ENCODE results near the gene SRP68. TPM values are rescaled to one million over a fixed set of nuclear protein-coding genes. Genes with fewer than 3 reads are reported as not detected.

SRP68 gene
- total RNA-seq, 4 donors from 2014 or later = 39.8 to 74.2 (median 48.4) TPM

DNA sequence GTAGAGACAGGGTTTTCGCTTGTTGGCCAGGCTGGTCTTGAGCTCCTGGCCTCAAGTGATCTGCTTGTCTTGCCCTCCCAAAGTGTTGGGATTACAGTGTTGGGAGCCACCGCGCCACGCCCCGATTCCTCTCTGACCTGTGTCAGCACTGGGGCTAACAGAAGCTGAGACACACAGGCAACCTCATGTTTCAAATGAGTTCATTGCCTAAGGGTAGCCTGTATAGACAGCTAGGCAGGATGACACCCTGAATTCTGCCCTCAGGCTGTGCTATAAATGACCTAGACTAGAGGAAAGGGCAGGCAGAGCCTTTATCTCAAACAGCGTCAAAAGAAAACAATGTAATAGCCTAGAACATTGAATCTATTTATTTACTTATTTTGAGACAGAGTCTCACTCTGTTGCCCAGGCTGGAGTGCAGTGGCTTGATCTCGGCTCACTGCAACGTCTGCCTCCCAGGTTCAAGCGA lies 74.0 kb downstream of the SRP68 start:
- TF ChIP-seq, protein P1, sequence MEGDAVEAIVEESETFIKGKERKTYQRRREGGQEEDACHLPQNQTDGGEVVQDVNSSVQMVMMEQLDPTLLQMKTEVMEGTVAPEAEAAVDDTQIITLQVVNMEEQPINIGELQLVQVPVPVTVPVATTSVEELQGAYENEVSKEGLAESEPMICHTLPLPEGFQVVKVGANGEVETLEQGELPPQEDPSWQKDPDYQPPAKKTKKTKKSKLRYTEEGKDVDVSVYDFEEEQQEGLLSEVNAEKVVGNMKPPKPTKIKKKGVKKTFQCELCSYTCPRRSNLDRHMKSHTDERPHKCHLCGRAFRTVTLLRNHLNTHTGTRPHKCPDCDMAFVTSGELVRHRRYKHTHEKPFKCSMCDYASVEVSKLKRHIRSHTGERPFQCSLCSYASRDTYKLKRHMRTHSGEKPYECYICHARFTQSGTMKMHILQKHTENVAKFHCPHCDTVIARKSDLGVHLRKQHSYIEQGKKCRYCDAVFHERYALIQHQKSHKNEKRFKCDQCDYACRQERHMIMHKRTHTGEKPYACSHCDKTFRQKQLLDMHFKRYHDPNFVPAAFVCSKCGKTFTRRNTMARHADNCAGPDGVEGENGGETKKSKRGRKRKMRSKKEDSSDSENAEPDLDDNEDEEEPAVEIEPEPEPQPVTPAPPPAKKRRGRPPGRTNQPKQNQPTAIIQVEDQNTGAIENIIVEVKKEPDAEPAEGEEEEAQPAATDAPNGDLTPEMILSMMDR (IDR thresholded peaks at IDR 0.05; ENCODE audit: low read depth) = no peak

DNA sequence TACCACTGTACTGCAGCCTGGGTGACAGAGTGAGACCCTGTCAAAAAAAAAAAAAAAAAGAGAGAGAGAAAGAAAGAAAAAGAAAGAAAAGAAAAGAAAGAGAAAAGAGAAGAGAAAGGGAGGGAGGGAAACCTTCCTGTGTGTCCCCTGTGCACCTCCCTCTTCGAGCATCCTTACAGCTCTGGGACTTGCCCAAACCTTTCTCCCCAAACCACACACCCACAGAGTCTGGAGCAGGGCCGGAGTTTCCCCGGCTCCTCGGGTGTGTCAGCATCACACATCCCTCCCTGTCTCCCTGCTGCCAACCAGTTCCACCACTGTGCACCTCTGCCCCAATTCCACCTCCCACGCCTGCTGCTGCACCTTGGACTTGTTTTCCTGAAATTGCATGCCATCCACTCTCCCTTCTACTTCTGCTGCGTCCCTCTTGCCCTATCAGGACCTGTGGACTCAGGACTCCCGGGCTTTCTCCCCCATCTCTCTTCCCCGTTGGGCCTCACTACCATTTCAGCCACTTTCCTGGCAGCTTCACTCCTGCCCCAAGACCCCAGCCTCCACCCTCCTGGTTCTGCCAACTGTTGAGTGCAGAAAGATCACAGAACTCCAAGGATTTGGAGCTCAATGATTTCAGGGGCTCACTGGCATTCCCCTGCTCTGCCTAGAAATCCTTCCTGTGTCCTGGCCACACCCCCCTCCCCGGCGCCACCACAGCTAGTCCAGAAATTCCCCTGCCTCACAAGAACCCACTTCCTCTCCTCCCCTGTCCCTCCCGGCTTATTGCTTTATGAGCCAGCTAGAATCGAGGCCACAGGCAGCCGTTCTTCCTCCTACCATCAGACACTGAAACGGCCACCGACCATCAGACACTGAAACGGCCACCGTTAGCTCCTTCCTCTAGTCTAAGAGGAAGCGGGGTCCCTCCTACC lies 75.4 kb downstream of the SRP68 start:
- TF ChIP-seq, protein P1 (IDR thresholded peaks at IDR 0.05; ENCODE audit: low read depth) = no peak

DNA sequence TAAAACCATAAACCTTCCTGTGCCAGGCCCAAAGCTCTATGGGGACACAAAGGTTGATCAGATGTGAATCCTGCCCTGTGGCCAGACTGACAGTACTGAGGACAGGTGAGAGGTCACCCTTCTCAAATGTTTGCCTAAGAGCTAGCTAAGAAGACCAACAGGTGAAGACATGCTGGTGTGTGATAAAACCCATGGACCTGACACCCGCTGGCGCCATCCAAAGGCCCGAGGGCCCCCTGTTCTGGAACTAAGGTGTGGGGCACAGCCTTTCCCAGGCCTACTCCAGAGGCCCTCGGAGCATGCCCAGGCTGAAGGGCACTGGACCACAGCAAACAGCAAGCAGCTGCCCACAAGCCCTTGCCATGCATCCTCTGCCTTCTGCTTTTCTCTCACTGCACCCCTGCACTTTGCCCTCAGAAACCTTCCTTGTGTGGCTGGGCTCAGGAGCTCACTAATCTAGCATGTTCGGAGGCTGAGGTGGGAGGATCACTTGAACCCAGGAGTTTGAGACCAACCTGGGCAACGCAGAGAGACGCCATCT lies 76.9 kb downstream of the SRP68 start:
- TF ChIP-seq, protein P1 (IDR thresholded peaks at IDR 0.05; ENCODE audit: low read depth) = no peak

DNA sequence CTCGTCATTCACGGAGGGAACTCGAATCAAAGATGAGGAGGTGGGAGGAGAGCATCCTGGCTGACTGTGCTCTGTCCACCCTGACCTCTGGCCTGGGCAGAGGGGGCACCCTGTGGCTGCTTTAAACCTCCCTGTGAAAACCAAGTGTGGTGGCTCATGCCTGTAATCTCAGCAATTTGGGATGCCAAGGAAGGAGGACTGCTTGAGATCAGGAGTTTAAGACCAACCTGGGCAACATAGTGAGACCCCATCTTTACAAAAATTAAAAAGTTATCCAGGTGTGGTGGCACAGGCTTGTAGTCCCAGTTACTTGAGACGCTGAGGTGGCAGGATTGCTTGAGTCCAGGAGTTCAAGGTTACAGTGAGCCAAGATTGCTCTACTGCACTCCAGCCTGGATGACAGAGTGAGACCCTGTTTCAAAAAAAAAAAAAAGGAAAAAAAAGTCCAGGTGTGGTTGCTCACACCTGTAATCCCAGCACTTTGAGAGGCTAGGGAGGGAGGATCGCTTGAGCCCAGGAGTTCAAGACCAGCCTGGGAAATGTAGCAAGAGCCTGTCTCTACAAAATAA lies 77.4 kb downstream of the SRP68 start:
- TF ChIP-seq, protein P1 (IDR thresholded peaks at IDR 0.05; ENCODE audit: low read depth) = no peak

DNA sequence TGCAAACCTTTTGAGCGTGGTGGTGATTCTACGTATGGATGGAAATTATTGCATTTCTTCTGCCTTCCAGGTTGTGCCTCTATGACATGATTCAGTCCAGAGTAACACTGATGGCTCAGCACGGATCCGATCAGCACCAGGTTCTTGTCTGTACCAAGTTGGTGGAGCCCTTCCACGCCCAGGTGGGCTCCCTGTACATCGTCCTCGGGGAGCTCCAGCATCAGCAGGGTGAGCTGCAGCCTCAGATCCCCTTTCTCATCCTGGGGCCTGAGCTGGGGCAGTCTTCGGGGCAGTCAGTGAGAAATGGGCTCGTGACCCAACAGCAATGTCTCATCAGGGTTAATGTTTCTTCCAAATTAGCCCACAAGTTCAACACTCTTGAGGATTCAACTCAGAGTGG lies 80.9 kb downstream of the SRP68 start:
- TF ChIP-seq, protein P1 (IDR thresholded peaks at IDR 0.05; ENCODE audit: low read depth) = no peak

Small RNAs within 50 kb of the gene (small RNA-seq; reads per million reads assigned to genes)
- not detected for gene MIR6868

Other genes with a start within 250 kb of the SRP68 start
- 1 to 10 TPM; 4.7 to 9.7 (median 8.5) TPM for gene UNC13D, start 228.1 kb downstream of the SRP68 start, total RNA-seq
- gene WBP2, start 217.2 kb downstream of the SRP68 start, total RNA-seq = 10 to 100 TPM; 55.3 to 91.7 (median 65.6) TPM
- gene TRIM47, start 193.9 kb downstream of the SRP68 start, total RNA-seq = 10 to 100 TPM; 10.3 to 23.0 (median 20.8) TPM
- 10 to 100 TPM; 14.3 to 33.9 (median 24.7) TPM for gene TRIM65, start 175.6 kb downstream of the SRP68 start, total RNA-seq
- gene MRPL38, start 167.6 kb downstream of the SRP68 start, total RNA-seq = 10 to 100 TPM; 28.4 to 57.9 (median 46.0) TPM
- 1 to 10 TPM; 3.1 to 8.8 (median 6.7) TPM for gene FBF1, start 131.5 kb downstream of the SRP68 start, total RNA-seq
- 100 to 1,000 TPM in 3 of 4 donors, 10 to 100 TPM in 1; 97.3 to 165 (median 103) TPM for gene ACOX1, start 93.4 kb downstream of the SRP68 start, total RNA-seq
- 10 to 100 TPM in 3 of 4 donors, 1 to 10 TPM in 1; 4.7 to 29.0 (median 20.8) TPM for gene TEN1, start 93.3 kb downstream of the SRP68 start, total RNA-seq
- gene CDK3, start 71.7 kb downstream of the SRP68 start, total RNA-seq = 10 to 100 TPM in 1 of 4 donors, 1 to 10 TPM in 3; 4.9 to 10.2 (median 5.7) TPM
- 1 to 10 TPM in 1 of 4 donors, under 1 TPM in 3; 0.19 to 1.3 (median 0.87) TPM for gene EVPL, start 45.2 kb downstream of the SRP68 start, total RNA-seq
- gene GALR2, start 2.3 kb upstream of the SRP68 start, total RNA-seq = not detected
- gene ZACN, start 6.7 kb upstream of the SRP68 start, total RNA-seq = not detected
- 10 to 100 TPM; 57.7 to 79.1 (median 71.4) TPM for gene EXOC7, start 31.3 kb upstream of the SRP68 start, total RNA-seq
- not detected for gene FOXJ1, start 68.7 kb upstream of the SRP68 start, total RNA-seq
- gene RNF157, start 168.0 kb upstream of the SRP68 start, total RNA-seq = 10 to 100 TPM in 3 of 4 donors, 1 to 10 TPM in 1; 8.1 to 67.1 (median 23.9) TPM
- 10 to 100 TPM; 12.6 to 21.9 (median 15.0) TPM for gene UBALD2, start 192.8 kb upstream of the SRP68 start, total RNA-seq
- gene QRICH2, start 235.8 kb upstream of the SRP68 start, total RNA-seq = 1 to 10 TPM in 3 of 4 donors, under 1 TPM in 1; 0.33 to 2.2 (median 1.4) TPM